DOHH2 (cell line): Measurements from ENCODE around the gene SNCAIP.

Experiments
- H3F3A ChIP-seq: fragments of 200-600 bp; sonication (generic), shearing (Covaris generic); 2 replicates; pipeline ENCODE4 v1.6.0; 2016; ENCODE audit warnings: antibody characterized with exemption, mild to moderate bottlenecking; ENCODE audit not compliant: control insufficient read depth, insufficient read depth
- H3K27ac ChIP-seq: fragments of 200-600 bp; sonication (generic); 2 replicates; pipeline ENCODE4 v1.5.1; 2014; ENCODE audit warnings: low read depth, mild to moderate bottlenecking, low read length, moderate library complexity
- H3K27me3 ChIP-seq: fragments of 200-600 bp; sonication (generic); 2 replicates; pipeline ENCODE4 v1.6.1; 2014; ENCODE audit warnings: mild to moderate bottlenecking, low read length, mixed read lengths; ENCODE audit not compliant: control insufficient read depth
- H3K36me3 ChIP-seq: fragments of 200-600 bp; sonication (generic); 2 replicates; pipeline ENCODE4 v1.6.1; 2014; ENCODE audit warnings: mild to moderate bottlenecking, low read length, moderate library complexity, mixed read lengths; ENCODE audit not compliant: control insufficient read depth
- H3K4me1 ChIP-seq: fragments of 200-600 bp; sonication (generic); 2 replicates; pipeline ENCODE4 v1.6.1; 2014; ENCODE audit warnings: mild to moderate bottlenecking, low read length, mixed read lengths; ENCODE audit not compliant: control insufficient read depth
- H3K4me2 ChIP-seq: fragments of 200-600 bp; sonication (generic); 2 replicates; pipeline ENCODE4 v1.6.0; 2014; ENCODE audit warnings: mild to moderate bottlenecking, low read length, moderate library complexity
- H3K4me3 ChIP-seq: fragments of 200-600 bp; sonication (generic); 2 replicates; pipeline ENCODE4 v1.5.1; 2014; ENCODE audit warnings: mild to moderate bottlenecking, low read length, mixed read lengths
- H3K79me2 ChIP-seq: fragments of 200-600 bp; sonication (generic); 2 replicates; pipeline ENCODE4 v1.6.1; 2014; ENCODE audit warnings: mild to moderate bottlenecking, low read length, mixed read lengths; ENCODE audit not compliant: control insufficient read depth
- H3K9me2 ChIP-seq: fragments of 200-600 bp; sonication (generic); replicated peaks from 2 replicates; pipeline ENCODE4 v1.6.1; 2014; ENCODE audit warnings: mild to moderate bottlenecking, low read length, mixed read lengths; ENCODE audit not compliant: control insufficient read depth
- H3K9me3 ChIP-seq: fragments of 200-600 bp; sonication (generic); 2 replicates; pipeline ENCODE4 v1.6.1; 2014; ENCODE audit warnings: antibody characterized with exemption, low read length, mixed read lengths; ENCODE audit not compliant: control insufficient read depth, insufficient read depth
- H4K20me1 ChIP-seq: fragments of 200-600 bp; sonication (generic); 2 replicates; pipeline ENCODE4 v1.6.0; 2014; ENCODE audit warnings: low read depth, mild to moderate bottlenecking, antibody characterized with exemption, low read length, moderate library complexity; ENCODE audit not compliant: control insufficient read depth, insufficient read depth
- CTCF ChIP-seq: fragments of 200-600 bp; sonication (generic); IDR thresholded peaks from one replicate; pipeline ENCODE4 v1.5.1; 2014; ENCODE audit warnings: antibody characterized with exemption, mild to moderate bottlenecking, low read depth, low read length; ENCODE audit not compliant: poor library complexity, severe bottlenecking
- EZH2phosphoT487 ChIP-seq: fragments of 200-600 bp; sonication (generic); IDR thresholded peaks from 2 replicates; pipeline ENCODE4 v1.6.1; 2017; ENCODE audit warnings: borderline replicate concordance, mild to moderate bottlenecking, antibody characterized with exemption, low read length, moderate library complexity, mixed read lengths

The SNCAIP gene

DNA sequence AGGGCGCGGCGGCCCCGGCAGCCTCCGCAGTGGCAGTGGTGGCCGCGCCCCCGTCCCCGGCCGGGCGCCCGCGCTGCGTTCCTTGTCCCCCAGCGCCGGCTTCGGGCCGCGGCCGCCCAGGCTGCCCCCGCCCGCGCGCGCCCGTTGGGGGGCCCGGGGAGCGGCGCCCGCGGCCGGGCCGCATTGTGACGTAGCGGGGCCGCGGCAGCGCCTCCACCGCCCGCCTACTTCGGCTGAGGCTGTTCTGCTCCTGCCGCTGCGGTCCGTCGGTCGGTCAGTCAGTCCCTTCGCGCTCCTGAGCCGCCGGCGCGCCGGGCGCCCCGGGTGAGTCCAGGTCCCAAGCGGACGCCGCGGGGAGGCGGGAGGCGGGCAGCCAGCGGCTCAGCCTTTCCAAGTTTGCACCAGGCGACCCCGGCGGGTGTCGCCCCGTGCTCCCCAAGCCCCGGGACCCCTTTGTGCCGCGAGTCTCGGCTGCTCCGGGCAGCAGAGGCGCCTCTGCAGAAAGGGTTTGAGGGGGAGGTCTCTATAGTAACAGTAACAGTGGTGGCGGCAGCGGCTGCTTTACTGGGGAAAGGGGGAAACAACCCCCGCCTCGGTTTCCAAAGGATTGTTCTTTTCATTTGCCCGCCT is at the start of gene SNCAIP:
SNCAIP (plus strand) TSS at position 277 of the 630 bp plus-strand sequence. CDS start 78,898 bp downstream, outside the sequence.
- Histone ChIP-seq H3K79me2 (no peaks in the 10 kb centered on the region), H3K9me3 (0 out of 2 replicates have a peak, but pooled peaks cover 4% of the 10 kb centered on the region), H3K4me2 (no peak within 1 kb of the TSS), H3K4me1 (no peaks in the 10 kb centered on the region), H3F3A (no peaks in the 10 kb centered on the region), H3K27me3 (peaks cover 13% of the 10 kb centered on the region), H3K9me2 (no peaks in the 10 kb centered on the region), H4K20me1 (no peaks in the 10 kb centered on the region), H3K27ac (no peak within 1 kb of the TSS), H3K4me3 (no peak within 1 kb of the TSS), H3K36me3 (no peaks in the 10 kb centered on the region)
- no peak for TF ChIP-seq EZH2phosphoT487
- TF ChIP-seq CTCF, result no peak

- H3K4me3 ChIP-seq, result no peak overlapping the region
- no peaks in the 10 kb centered on the region for H3K9me3 ChIP-seq
- H3K27me3 ChIP-seq, result no peaks in the 10 kb centered on the region
- no peaks in the 10 kb centered on the region for H3K79me2 ChIP-seq
- no peaks in the 10 kb centered on the region for H3K4me1 ChIP-seq
- H4K20me1 ChIP-seq, result no peaks in the 10 kb centered on the region
- H3K4me2 ChIP-seq, result no peak overlapping the region
- H3F3A ChIP-seq, result no peaks in the 10 kb centered on the region
- no peaks in the 10 kb centered on the region for H3K36me3 ChIP-seq
- H3K27ac ChIP-seq, result no peak overlapping the region
- H3K9me2 ChIP-seq, result no peaks in the 10 kb centered on the region
- no peak for TF ChIP-seq CTCF
Observed at GRCh38 chr5:122263352-122264030, 48.5 kb upstream of the SNCAIP start.

- Histone ChIP-seq H3K9me2 (no peaks in the 10 kb centered on the region), H4K20me1 (no peaks in the 10 kb centered on the region), H3F3A (no peaks in the 10 kb centered on the region), H3K79me2 (no peaks in the 10 kb centered on the region), H3K9me3 (no peaks in the 10 kb centered on the region), H3K36me3 (no peaks in the 10 kb centered on the region), H3K4me1 (no peaks in the 10 kb centered on the region), H3K27me3 (no peaks in the 10 kb centered on the region), H3K27ac (no peak overlapping the region), H3K4me3 (no peak overlapping the region), H3K4me2 (no peak overlapping the region)
- TF ChIP-seq CTCF, result no peak
- no peak for TF ChIP-seq EZH2phosphoT487
Observed at GRCh38 chr5:122264610-122265009, 47.4 kb upstream of the SNCAIP start.
